GM21515 (cell line): ENCODE results near the gene TMEM260.

Experiments
- ATAC-seq: cut with Tn5 transposase; IDR thresholded peaks from one replicate; pipeline ENCODE4 v1.9.1; 2021; ENCODE audit not compliant: unreplicated experiment

Gene TMEM260

DNA sequence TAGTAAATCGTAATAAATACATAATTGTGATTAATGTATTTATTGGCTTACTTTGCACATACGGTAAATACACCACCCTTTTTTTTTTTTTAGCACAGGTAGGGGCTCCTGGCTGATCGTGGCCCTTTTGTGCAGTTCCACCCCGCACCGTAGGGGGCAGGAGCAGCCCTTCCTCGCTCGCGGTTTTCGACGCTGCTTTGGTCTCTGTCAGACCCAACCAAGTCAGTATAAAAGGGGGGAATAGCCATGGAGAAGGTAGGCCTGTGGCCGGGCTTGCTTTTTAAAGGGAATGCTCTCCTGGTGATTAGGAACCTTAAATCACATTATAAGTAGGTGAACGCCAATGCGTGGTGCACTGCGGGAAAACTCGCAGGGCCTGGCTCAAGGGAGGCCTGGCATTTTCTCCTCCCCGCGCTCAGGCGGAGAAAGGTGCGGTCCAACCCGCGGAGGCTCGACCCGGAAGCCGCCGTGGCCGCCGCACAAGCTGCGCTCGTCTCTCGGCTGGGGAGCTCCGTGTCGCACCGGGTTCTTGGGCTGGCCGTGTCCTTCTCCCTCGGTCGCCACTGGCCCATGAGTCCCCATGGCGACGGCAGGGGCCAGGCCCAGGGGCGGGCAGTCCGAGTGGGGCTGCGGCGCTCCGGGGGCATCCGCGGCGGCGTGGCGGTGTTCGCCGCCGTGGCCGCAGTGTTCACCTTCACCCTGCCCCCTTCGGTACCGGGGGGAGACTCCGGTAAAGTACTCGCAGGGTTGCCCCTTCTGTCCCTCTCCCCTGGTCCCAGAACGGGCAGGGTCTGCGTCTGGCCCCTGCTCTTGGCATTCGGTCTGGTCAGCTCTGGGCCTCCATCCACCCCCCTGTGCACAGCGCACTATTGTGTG is at the start of gene TMEM260:
Gene TMEM260 (plus strand): TSS at position 454 of the 876 bp plus-strand sequence. CDS start 117 bp downstream, at position 571.
- peak; percentile 91 for ATAC-seq

DNA sequence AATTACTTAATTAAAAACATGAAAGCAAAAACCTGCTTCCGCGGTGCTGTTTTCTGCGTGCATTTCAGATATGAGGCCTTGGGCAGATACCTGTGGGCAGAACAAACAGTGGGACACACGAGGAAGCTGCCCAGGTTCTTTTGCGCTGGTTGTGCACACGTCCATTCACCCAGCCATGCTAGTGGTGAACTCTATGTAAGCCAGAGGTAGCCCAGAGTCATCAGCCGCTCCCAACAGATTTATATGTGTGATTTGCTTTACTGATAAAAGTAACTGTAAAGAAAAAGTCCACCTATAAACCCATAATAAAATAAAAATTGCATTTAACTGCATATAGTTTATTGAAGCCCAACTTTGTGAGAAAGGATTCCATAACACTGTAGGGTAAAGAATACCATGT is 47.1 kb upstream of the TMEM260 start:
- ATAC-seq, result no peak

DNA sequence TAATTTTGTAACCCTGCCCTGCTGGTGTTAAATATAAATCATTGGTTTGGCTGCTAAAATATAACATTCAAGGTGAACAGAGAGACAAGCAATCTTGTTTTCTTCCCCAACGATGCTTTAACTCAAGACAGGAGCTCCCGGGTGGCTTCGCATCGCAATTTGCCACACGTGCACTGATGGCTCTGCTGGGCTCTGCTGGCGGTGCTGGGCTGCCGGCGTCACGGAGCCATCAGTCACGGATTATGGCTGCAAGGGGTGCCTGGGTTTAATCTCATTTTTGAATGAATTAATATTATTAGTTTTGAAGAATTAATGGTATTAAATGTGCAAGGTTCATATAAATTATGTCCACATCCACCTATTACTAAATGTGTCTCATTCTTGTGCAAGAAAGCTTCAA is 44.9 kb upstream of the TMEM260 start:
- no peak for ATAC-seq

DNA sequence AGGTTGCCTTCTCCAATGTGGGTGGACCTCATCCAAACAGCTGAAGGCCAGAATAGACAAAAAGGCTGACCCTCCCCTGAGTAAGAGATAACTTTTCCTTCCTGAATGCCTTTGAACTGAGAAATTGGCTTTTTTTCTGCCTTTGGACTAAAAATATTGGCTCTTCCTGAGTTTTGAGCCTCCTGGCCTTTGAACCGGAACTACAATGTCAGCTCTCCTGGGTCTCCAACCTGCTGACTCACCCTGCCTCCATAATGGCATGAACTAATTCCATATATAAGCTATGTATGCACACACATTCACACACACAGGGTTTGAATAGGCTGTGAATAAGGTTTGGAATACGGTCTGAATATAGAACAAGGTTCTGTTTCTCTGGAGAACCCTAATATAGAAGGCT is 39.7 kb upstream of the TMEM260 start:
- ATAC-seq, result no peak

DNA sequence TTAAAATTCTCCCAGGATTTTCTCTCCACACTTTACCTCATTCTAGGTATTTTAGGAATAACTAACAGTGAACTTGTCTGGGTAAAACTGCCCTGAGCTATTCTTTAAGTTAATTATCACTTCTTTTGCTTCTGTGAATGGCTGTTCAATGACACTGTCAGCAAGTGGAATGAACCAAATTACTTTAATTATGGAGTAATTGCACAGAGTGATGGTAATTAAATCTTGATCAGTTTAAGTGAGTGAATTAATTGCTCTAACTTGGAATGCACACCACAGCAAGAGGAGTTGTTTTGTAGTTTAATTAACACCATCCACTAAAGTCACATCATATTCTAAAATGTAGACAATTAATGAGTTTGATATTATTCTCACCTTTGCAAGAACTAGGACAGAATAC is 36.2 kb upstream of the TMEM260 start:
- ATAC-seq, result no peak

DNA sequence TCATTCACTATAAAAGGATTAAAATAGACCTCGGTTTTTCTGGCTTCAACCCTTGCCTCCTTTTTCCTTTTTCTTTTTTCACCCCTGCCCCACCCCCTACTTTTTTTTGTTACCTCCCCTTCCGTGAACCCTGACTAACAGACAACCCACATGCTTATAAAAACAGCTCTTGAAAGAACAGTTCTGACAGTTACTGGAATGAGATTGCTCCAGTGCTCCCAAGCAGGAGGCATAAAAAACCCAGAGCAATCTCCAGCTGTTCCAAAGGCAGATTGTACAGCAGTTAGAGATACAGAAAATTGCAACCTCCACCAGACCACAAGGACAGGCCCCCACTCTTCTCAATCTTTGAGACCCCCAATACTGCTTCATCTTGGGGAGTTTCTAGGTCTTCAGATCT is 29.9 kb upstream of the TMEM260 start:
- ATAC-seq, result no peak

DNA sequence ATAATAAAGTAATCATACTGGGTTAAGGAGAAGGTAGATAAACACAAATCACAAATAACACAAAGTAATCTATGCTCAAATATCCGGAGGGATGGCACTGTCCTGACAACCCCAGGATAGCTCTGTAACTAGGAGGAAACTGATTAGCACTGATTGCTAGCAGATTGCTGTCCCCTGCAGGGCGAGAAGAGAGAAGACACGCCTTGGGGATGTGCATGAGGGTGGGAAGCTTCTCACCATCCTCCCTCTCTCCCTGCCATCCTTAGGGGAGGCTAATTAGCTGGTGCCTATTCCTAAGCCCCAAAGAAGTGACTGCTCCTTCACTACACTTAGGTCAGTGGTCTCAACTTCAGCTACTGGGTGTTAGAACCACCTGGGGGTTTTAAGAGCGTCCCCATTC is 27.0 kb upstream of the TMEM260 start:
- ATAC-seq, result no peak

DNA sequence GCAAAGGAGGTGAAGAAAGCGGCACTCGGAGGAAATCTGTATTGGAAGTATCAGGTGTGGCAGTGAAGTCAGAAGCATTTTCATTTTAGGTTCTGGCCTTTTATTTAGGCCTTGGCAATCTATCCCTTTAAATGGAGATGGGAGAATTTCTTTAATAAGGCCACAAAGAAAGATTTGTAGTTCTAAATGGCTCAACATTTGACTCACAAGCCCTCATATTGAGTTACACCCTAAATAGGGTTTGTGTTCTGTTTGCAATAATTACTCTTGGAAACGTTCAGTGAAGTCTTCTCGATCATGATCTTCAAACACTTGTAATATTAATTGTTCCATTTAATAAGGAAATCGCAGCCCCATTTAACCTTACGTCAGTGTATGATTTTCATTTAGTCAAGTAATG is 25.3 kb upstream of the TMEM260 start:
- no peak for ATAC-seq

DNA sequence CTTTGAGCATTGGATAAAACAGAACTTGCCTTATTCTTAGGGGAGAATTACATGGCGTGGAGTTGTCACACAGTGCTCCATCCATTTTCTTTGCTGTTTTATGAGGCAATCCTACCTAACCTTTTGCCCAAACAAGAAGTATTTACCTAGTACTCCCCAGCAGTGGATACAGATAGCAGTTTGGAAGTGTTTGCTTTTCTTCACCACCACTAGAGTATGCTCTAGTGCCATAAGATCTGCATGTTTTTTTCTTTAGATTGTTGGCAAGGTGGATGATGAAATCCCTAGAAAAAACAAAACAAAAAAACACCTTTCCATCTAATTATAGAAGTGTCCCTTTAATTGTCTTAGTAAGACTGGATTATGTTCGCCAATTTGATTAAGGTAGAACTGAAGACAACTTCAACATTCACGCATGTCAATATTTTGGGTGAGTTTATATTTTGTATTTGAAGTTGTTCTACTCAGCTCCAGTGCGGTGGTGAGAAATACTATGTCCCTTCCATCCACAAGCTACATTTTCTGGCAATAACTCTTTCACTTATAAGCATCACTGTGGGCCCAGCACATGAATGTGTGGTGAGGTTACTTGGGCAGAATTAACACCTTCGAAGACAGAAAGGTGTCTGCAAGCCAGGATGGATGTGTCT is 23.6 kb upstream of the TMEM260 start:
- ATAC-seq, result no peak

DNA sequence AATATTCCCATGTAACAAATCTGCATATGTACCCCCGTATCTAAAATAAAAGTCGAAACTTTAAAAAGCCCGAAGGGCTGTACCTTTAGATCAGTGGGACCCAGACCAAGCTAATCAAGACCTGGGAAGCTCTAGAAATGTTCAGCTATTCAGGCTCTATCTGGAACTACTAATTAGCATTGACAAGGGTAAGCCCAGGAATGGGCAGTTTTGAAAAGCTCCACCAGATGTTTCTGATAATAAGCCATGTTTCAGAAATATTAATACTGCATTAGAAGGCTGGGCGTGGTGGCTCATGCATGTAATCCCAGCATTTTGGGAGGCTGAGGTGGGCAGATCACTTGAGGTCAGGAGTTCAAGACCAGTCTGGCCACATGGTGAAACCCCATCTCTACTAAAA is 20.4 kb upstream of the TMEM260 start:
- ATAC-seq, result no peak

DNA sequence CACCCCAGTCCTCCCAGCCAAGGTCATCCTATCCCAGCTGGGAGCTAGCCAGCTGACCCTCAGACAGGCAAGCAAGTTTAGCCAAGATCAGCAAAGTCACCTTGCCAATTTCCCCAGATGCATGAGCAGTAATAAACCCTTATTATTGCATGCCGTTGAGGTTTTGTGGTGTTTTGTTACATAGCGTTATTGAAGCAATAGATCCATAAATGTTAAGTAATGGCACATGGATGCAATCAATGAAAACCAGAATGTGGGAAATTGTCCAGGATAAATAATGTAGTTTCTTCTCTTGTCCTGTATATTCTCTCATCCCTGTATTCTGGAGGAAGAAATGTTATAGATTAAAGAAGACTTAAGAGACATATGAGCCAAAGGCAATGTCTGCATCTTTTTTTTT is 18.0 kb upstream of the TMEM260 start:
- no peak for ATAC-seq

DNA sequence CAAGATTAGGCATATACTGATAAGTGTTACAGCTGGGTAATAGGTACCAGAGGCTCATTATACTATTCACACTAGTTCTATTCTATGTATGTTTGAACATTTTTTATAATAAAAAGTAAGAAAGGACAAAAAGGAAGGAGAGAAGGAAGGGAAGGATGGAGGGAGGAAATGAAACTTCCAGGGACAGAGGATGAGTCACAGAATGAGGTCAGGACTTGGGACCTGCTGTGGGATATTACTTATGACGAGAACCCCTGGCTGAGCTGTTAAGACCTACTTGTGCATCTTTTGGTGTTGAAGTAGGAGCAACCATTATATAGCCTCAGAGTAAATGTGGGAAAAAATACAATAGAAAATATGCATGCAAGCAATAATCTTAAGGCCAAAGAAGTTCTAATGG is 16.7 kb upstream of the TMEM260 start:
- ATAC-seq, result no peak

DNA sequence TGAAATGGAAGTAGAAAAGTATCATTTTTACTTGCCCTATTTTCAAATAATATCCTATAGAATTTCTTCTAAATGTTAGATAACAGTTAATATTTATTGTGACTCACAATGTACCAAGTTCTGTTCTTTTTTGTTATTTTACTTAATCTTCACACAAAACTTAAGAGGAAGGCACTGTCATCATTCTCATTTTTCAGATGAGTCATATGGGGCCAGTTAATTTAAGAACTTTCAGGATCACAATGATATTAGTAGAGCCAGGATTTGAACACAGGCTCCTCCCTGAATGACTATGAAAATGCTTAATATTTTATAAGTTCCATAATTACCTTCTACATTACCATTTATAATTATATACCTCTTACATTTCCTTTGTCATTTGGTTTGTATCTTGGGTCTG is 10.4 kb upstream of the TMEM260 start:
- no peak for ATAC-seq

DNA sequence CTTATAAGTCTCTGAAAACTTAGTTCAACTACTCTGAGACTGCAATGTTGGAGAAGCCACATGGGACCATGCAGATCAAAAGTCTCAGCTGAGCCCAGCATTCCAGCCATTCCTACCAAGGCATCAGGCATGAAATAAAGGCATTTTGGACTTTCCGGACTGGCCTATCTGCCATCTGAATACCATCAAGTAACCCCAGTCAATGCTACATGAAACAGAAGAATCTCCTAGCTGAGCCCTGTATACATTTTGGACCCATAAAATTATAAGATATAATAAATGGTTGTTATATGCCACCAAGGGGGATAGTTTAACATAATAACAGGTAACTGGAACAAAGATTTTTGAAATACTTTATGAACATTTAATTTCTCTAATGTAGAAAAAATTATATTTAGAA is 9.3 kb upstream of the TMEM260 start:
- no peak for ATAC-seq

DNA sequence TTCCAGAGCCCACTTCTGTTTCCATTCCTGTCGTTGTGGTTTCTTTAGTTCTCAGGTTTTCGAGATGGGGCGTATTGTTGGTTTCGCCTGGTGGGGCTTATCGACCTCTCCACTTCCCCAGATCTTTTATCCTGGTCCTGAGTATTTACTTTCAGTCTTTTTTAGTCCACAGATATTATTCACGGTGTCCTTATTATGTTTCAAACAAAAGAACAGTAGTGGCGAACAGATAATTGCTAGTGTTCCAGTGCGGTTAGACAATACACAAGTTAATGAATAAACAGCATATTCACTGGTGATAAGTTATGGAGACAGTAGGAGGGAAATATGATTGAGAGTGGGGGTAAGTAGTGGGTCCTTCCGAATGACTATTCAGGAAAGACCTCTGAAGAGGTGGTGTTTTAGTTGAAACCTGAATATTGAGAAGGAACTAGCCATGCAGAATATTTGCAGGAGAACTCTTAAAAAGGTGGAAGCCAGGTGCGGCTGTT is 668 bp downstream of the TMEM260 start:
- ATAC-seq, result no peak

DNA sequence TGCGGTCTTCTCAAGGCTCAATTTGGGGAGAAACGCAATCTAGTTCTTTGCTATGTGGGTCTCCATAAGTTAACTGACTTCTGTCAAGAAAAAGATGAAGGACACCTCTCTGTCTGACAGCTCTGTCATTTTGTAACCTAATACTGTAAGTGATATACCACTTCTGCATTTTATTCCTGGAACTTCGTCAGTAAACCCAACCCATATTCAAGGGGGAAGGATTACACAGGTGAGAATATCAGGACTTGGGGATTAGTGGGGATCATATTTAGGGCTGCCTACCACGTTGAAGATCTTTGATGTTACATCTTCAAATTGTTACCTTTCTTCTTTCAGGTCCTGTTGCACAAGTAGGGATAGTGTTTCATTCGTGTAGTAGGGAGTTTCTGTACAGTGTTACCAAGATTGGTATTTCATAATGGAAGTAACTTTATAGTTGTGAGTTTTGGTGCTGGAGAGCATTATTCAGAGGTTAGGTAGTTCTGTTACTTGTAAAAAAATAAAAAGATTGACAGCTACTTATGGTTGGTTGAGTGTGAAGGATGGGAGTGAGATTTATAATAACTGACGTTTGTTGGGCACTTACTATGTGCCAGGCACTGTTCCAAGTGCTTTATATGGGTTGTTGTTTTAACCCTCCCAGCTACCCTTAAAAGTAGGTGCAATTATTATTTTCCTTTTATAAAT is 1.6 kb downstream of the TMEM260 start:
- ATAC-seq, result no peak

DNA sequence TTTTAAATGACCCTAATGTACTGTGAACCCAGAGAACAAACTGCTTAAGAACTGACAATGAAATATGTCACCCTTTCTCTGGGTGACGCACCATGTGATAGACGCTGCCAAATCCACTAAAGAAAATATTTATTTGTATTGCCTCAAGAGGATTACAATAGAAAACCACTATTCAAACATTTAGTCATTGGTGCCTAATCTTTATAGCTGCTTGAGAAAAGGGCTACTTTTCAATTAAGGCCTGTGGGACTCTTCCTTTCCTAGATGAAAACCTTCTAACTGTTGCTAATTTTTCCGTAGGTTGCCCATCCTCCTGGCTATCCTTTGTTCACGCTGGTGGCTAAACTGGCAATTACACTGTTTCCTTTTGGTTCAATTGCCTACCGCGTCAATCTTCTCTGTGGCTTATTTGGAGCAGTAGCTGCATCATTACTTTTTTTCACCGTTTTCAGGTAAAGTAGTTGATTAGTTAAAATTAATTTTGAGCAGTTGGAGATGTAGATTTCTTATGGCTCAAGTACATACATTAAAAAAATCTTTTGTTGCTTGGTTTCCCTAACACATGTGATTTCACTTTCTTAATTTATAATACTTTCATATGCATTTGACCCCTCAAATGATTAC is 6.0 kb downstream of the TMEM260 start:
- ATAC-seq, result no peak

DNA sequence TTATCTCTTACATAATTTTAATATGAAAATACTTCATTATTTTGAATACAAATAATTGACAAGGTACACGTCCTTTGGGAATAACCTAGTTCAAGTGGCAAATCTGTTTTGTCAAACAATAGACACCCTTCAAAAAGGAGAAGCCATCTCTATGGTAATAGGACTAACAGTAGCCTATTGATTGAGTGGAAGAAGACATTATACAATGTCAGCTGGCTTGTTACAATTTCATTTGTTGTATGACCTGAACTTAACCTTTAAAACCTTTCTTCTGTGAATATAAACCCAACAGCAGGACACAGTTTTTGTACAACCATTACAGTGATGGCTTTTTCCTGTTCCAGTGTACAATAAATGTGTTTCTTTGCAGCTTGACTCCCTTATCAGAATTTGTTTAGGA is 8.1 kb downstream of the TMEM260 start:
- no peak for ATAC-seq

DNA sequence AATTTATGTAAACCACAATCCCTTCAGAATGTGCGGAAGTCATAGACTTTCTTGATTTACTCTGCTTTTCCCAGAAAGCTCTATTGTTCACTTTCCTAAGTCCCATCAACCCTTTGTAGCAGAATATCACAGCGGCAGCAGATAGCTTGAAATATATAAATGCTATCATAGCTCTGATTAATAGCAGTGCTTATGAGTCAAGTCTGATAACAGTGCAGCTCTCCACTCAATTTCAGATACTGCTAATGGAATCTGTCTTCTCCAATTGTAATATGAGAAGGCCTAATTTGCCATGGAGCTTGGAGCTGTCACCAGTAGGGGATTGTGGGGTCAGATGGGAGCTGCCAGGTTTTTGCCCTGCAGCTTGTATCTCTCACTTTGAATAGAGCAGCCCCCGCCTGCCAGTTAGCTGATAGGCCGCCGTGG is 10.9 kb downstream of the TMEM260 start:
- ATAC-seq, result no peak

DNA sequence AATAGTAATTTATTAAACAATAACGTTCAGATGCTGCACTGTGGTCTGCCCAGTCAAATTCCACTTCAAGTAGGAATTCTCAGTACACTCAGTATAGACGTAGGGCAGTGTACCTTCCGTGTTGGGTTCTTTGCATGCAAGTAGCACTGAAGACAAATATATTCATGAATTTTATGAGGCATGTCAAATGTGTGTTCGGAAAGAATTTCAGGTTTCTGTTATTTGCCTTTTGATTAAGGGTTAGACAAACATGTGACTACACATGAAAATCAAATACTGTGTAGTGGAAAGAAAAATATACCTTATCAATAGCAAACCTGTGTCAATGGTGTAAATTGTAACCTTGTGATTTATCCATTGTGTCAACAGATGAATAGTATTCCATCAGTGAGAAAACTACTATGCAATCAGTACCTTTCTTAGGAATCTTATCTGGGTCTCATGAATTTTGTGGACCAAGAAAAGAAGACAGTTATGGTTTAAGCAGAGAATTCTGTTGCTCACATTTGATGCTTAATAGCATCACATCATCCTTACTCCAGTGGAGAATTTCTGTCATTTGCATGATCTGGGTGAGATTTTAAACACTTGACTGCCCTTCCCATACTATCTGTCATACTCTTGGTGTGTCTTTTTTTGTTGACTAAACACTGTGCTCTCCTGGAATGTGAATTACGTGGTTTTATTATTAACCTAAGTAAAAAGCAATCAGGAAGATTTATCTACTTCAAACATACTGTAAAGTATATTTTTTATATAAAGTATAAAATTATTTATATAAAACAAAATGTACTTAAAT is 13.3 kb downstream of the TMEM260 start:
- ATAC-seq, result no peak

DNA sequence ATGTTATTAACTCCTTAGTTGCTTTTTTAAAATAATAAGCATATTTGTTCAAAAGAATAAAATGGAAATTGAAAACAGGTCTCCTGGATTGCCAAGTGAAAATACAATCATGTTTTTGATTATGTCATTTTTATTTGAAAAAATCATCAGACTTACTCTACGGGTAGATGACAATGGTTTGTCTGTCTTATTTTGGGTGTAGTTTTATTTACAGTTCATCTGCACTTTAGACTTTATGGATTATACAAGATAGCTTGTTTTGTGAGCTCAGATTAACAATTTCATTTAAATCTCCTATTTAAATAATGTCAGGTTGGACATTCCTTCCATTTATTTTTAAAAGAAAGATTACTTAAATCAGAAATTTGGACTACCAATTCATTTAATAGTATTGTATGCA is 14.8 kb downstream of the TMEM260 start:
- no peak for ATAC-seq
